Fibroblast of peridontal ligament (primary cell): ENCODE data around the gene VASN.

Experiments
- DNase-seq: peaks from one replicate; pipeline ENCODE4 v3.0.0-alpha.2; 2010; ENCODE audit errors: extremely low read depth

The VASN gene

GRCh38 chr16:4426021-4426684, 54.5 kb downstream of the VASN start:
- peak; percentile 5 for DNase-seq

- no peak for DNase-seq
Measured at GRCh38 chr16:4426722-4427372, 55.2 kb downstream of the VASN start.

GRCh38 chr16:4428500-4428899, 56.9 kb downstream of the VASN start:
- DNase-seq, result no peak

GRCh38 chr16:4431023-4431422, 59.4 kb downstream of the VASN start:
- no peak for DNase-seq
